Stomach (tissue), 9 donors: ENCODE data around the gene ACVR1B. TPM values are rescaled to one million over a fixed set of nuclear protein-coding genes. Genes with fewer than 3 reads are reported as not detected.

ENCODE experiments used
- DNase-seq, 2 donors: peaks; one replicate each; pipeline versions ENCODE4 v3.0.0 to v3.0.0-alpha.2; 2013 to 2019
- H3K27ac ChIP-seq, 5 donors: fragments of 200-600 bp in 4 of 5; sonication (generic) in 4 of 5; one replicate each; pipeline ENCODE4 v1.5.1; 2013 to 2019; ENCODE audit warnings: mild to moderate bottlenecking in 1 of 5, moderate library complexity in 1 of 5
- H3K27me3 ChIP-seq, 3 donors: fragments of 200-600 bp; sonication (generic); one replicate each; pipeline ENCODE4 v1.5.1; 2017 to 2019; ENCODE audit warnings: mixed run types in 1 of 3
- H3K36me3 ChIP-seq, 4 donors: fragments of 200-600 bp; sonication (generic); 1 replicate in 3 of 4; 2 replicates in 1 of 4; pipeline ENCODE4 v1.5.1; 2016 to 2019
- H3K4me1 ChIP-seq, 4 donors: fragments of 200-600 bp; sonication (generic); one replicate each; pipeline ENCODE4 v1.5.1; 2016 to 2019
- H3K4me3 ChIP-seq, 4 donors: fragments of 200-600 bp; sonication (generic) in 3 of 4; one replicate each; pipeline ENCODE4 v1.5.1; 2016 to 2019; ENCODE audit warnings: mild to moderate bottlenecking in 1 of 4
- H3K9me3 ChIP-seq, 4 donors: fragments of 200-600 bp; sonication (generic); one replicate each; pipeline ENCODE4 v1.5.1; 2016 to 2019
- CTCF ChIP-seq, 7 experiments: fragments of 450-650 bp in 4 of 7; fragments of 200-600 bp in 3 of 7; sonication (generic) in 3 of 7; IDR thresholded peaks; one replicate each; pipeline ENCODE4 v1.5.1; 2016 to 2019; ENCODE audit warnings: antibody characterized with exemption in 7 of 7, control low read depth in 2 of 7, mild to moderate bottlenecking in 1 of 7
- EP300 ChIP-seq: sonication (generic); formaldehyde crosslinking; IDR thresholded peaks from one replicate; pipeline ENCODE4 v1.6.1; 2017; ENCODE audit warnings: antibody characterized with exemption
- POLR2A ChIP-seq, 4 donors: fragments of 450-650 bp; IDR thresholded peaks; one replicate each; pipeline ENCODE4 v1.6.1; 2016; ENCODE audit warnings: antibody characterized with exemption in 4 of 4, control low read depth in 2 of 4, mild to moderate bottlenecking in 1 of 4, moderate library complexity in 1 of 4
- POLR2AphosphoS5 ChIP-seq, 3 donors: sonication (generic); formaldehyde crosslinking; IDR thresholded peaks; one replicate each; pipeline ENCODE4 v1.6.1; 2016; ENCODE audit warnings: antibody characterized with exemption in 3 of 3
- WGBS, 5 donors: extraction: QIAGEN DNeasy Blood & Tissue Kit in 3 of 5; methylation state at CpG; one replicate each; pipeline versions ENCODE4 v1.1.5 to v1.1.7; 2013 to 2018; 5-methylcytosine and 5-hydroxymethylcytosine counted together
- intact Hi-C: fragments of 100-400 bp; cut with DNase I; formaldehyde crosslinking; loops from one replicate; pipeline ENCODE4 v1.15.1; 2023; ENCODE audit warnings: low total_unique reads
- polyA plus RNA-seq, 3 donors: library from polyadenylated mRNA; stranded (reverse); fragments of 200-250 nt; gene quantifications; one replicate each; pipeline ENCODE4 v1.2.3, GENCODE V29; 2013
- total RNA-seq, 5 donors: library from RNA; depleted of rRNA; stranded (reverse); fragments of >200 nt; gene quantifications; one replicate each; pipeline versions ENCODE4 v1.1.0 to v1.2.3, GENCODE V29; 2014 to 2016
- donor health status: healthy with polysubstance abuse.
- donor health status: Bipolar disorder and iron deficiency.
- donor health status: healthy.

Gene ACVR1B
- total and polyA plus RNA-seq, 8 donors, result 8.3 to 53.1 (median 24.5) TPM

- no peaks in the 10 kb centered on the region for H3K27me3 ChIP-seq
- intact Hi-C loops, result no loop called here
- H3K9me3 ChIP-seq, result no peaks in the 10 kb centered on the region
- peak overlapping the region; percentile 85 to 94 (median 85) for H3K27ac ChIP-seq
- DNase-seq, result no peak
- 72 to 83% (median 80%) methylated on average over 1 to 2 of the region's 2 CpGs for WGBS, 5 donors
- TF ChIP-seq EP300, result no peak
- TF ChIP-seq POLR2A (IDR thresholded peaks at IDR 0.05), result no peak
- no peak for TF ChIP-seq CTCF (IDR thresholded peaks at IDR 0.05)
- no peak for TF ChIP-seq POLR2AphosphoS5 (IDR thresholded peaks at IDR 0.05)
- H3K36me3 ChIP-seq, result no peaks in the 10 kb centered on the region
- H3K4me1 ChIP-seq, result peaks cover 23 to 55% (median 33%) of the 10 kb centered on the region in 4 donors
- no peak overlapping the region for H3K4me3 ChIP-seq
Measured at GRCh38 chr12:52035926-52036325, 84.4 kb downstream of the ACVR1B start.

- peak overlapping the region; percentile 56 to 71 (median 62) for H3K4me3 ChIP-seq
- DNase-seq, result peak; percentile 94 to 97
Measured at GRCh38 chr12:52036587-52037171, 85.2 kb downstream of the ACVR1B start.

GRCh38 chr12:52037248-52037861 is 85.9 kb downstream of the ACVR1B start:
- Histone ChIP-seq H3K27me3 (no peaks in the 10 kb centered on the region), H3K27ac (peak overlapping the region; percentile 72 to 94 (median 87)), H3K4me1 (peaks cover 22 to 60% (median 35%) of the 10 kb centered on the region in 4 donors), H3K9me3 (no peaks in the 10 kb centered on the region), H3K4me3 (peak overlapping the region; percentile 56 to 71 (median 62)), H3K36me3 (no peaks in the 10 kb centered on the region)
- intact Hi-C loops, result no loop called here
- peak in 1 of 3 donors; percentile 44 for TF ChIP-seq POLR2AphosphoS5 (IDR thresholded peaks at IDR 0.05)
- TF ChIP-seq EP300, result no peak
- DNase-seq, result peak; percentile 54 to 89
- WGBS, 5 donors, result 1 to 4% (median 3%) methylated on average over 35 to 59 of the region's 59 CpGs

More at GRCh38 chr12:52036587-52037171, 85.2 kb downstream of the ACVR1B start:
- Histone ChIP-seq H3K27ac (peak overlapping the region; percentile 85 to 94 (median 85)), H3K36me3 (no peaks in the 10 kb centered on the region), H3K27me3 (no peaks in the 10 kb centered on the region), H3K9me3 (no peaks in the 10 kb centered on the region), H3K4me1 (peaks cover 28 to 60% (median 35%) of the 10 kb centered on the region in 4 donors)
- intact Hi-C loops, result no loop called here
- TF ChIP-seq POLR2AphosphoS5 (IDR thresholded peaks at IDR 0.05) (peak; percentile 78 to 94 (median 84)), CTCF (IDR thresholded peaks at IDR 0.05) (peak in 1 of 7 experiments; percentile 8), EP300 (peak; percentile 97), POLR2A (IDR thresholded peaks at IDR 0.05) (peak in 1 of 4 donors; percentile 77)
- 3 to 9% (median 5%) methylated on average over 9 to 53 of the region's 53 CpGs for WGBS, 5 donors

GRCh38 chr12:52038447-52038846 is 86.9 kb downstream of the ACVR1B start:
- TF ChIP-seq CTCF (IDR thresholded peaks at IDR 0.05) (no peak), POLR2AphosphoS5 (IDR thresholded peaks at IDR 0.05) (peak in 1 of 3 donors; percentile 29), EP300 (no peak)
- peaks cover 22 to 66% (median 42%) of the 10 kb centered on the region in 4 donors for H3K4me1 ChIP-seq
- no peaks in the 10 kb centered on the region for H3K27me3 ChIP-seq
- no peak for DNase-seq
- H3K27ac ChIP-seq, result peak overlapping the region; percentile 21 to 94 (median 87)
- intact Hi-C loops, result no loop called here
- peak overlapping the region in 2 of 4 donors; percentile 56 to 71 for H3K4me3 ChIP-seq
- 60 to 82% (median 77%) methylated on average over 6 of the region's 6 CpGs for WGBS, 5 donors
- no peaks in the 10 kb centered on the region for H3K9me3 ChIP-seq
- H3K36me3 ChIP-seq, result no peaks in the 10 kb centered on the region
